Erythroblast (primary cell): ENCODE results near the gene ALDH3A1.

Experiments used
- GATA1 ChIP-seq: IDR thresholded peaks from 2 replicates; pipeline ENCODE4 v1.6.1; 2011; ENCODE audit warnings: low read depth, mild to moderate bottlenecking, control low read depth, low read length, moderate library complexity
- POLR2A ChIP-seq: IDR thresholded peaks from 2 replicates; pipeline ENCODE4 v1.6.1; 2011; ENCODE audit warnings: mild to moderate bottlenecking, low read length

- TF ChIP-seq GATA1 (no peak), POLR2A (no peak)
These were observed 40.3 kb downstream of the ALDH3A1 start for GRCh38 chr17:19707728-19708221.
